GM12878 (cell line): ENCODE measurements around the gene COL27A1. TPM values are rescaled to one million over a fixed set of nuclear protein-coding genes. Genes with fewer than 3 reads are reported as not detected.

Experiments used
- ATAC-seq: fragments of 200-7000 bp; cut with Tn5 transposase; 3 replicates; pipeline ENCODE4 v1.9.1; 2020; ENCODE audit warnings: mild to moderate bottlenecking, moderate library complexity
- BruUV-seq: library from RNA; stranded (reverse); fragments of 400-500 nt; replicated peaks from 2 replicates; lab custom pipeline; 2021; lab: Mats Ljungman, UMichigan
- CTCF ChIA-PET: fragments of 300-600 bp; sonication (Branson Sonifier 250); formaldehyde crosslinking; extraction: SDS; loops from one replicate; lab custom pipeline; 2021; ENCODE audit warnings: inconsistent platforms; lab: Yijun Ruan, JAX
- POLR2A ChIA-PET: fragments of 350-600 bp; formaldehyde crosslinking; extraction: SDS; loops from one replicate; lab custom pipeline; 2021; ENCODE audit warnings: inconsistent platforms; lab: Charles Lee
- RAD21 ChIA-PET: fragments of 300-600 bp; sonication (Branson Sonifier 250); formaldehyde crosslinking; loops from one replicate; lab custom pipeline; 2023; ENCODE audit warnings: antibody characterized with exemption; ENCODE audit not compliant: unreplicated experiment; lab: Charles Lee
- SMC1A ChIA-PET: fragments of 300-600 bp; sonication (Branson Sonifier 250); formaldehyde crosslinking; loops from one replicate; lab custom pipeline; 2023; ENCODE audit not compliant: unreplicated experiment, uncharacterized antibody; lab: Charles Lee
- DNase-seq: peaks from one replicate; pipeline ENCODE4 v3.0.0-alpha.2; 2011; ENCODE audit warnings: low read depth, low spot score
- FAIRE-seq: peaks from 3 replicates; lab custom pipeline; 2011; peaks lifted over from hg19 to GRCh38; lab: Jason Lieb, UNC
- H2AFZ ChIP-seq: 2 replicates; pipeline ENCODE4 v1.6.0; 2011; ENCODE audit warnings: low read depth, low read length, control low read depth; ENCODE audit not compliant: control insufficient read depth
- H3K27ac ChIP-seq: 2 replicates; pipeline ENCODE4 v1.5.1; 2011; ENCODE audit warnings: control low read depth; ENCODE audit not compliant: control insufficient read depth, insufficient read depth
- H3K27me3 ChIP-seq, 2 experiments: replicated peaks in 1 of 2; 2 replicates each; pipeline versions ENCODE4 v1.6.0 to v1.6.1; 2011; ENCODE audit warnings: low read length in 1 of 2; ENCODE audit not compliant: control insufficient read depth in 2 of 2, insufficient read depth in 2 of 2
- H3K36me3 ChIP-seq, 2 experiments: 2 replicates each; pipeline ENCODE4 v1.5.1; 2011; ENCODE audit warnings: low read length in 1 of 2; ENCODE audit not compliant: control insufficient read depth in 2 of 2, insufficient read depth in 2 of 2
- H3K4me1 ChIP-seq: 2 replicates; pipeline ENCODE4 v1.6.1; 2011; ENCODE audit warnings: mild to moderate bottlenecking, low read length, moderate library complexity, mixed read lengths; ENCODE audit not compliant: control insufficient read depth, insufficient read depth
- H3K4me2 ChIP-seq: 2 replicates; pipeline ENCODE4 v1.6.0; 2011; ENCODE audit warnings: control low read depth; ENCODE audit not compliant: control insufficient read depth, insufficient read depth
- H3K4me3 ChIP-seq: fragments of 200-600 bp; sonication (generic); 2 replicates; pipeline ENCODE4 v1.5.1; 2016
- H3K79me2 ChIP-seq: 2 replicates; pipeline ENCODE4 v1.6.0; 2011; ENCODE audit warnings: low read length; ENCODE audit not compliant: control insufficient read depth, insufficient read depth
- H3K9ac ChIP-seq: 2 replicates; pipeline ENCODE4 v1.8.0; 2011; ENCODE audit warnings: low read length, control low read depth, mixed read lengths; ENCODE audit not compliant: control insufficient read depth, insufficient read depth
- H3K9me3 ChIP-seq: replicated peaks from 3 replicates; pipeline ENCODE4 v1.5.1; 2011; ENCODE audit warnings: mild to moderate bottlenecking, low read length; ENCODE audit not compliant: control insufficient read depth, insufficient read depth
- H4K20me1 ChIP-seq: 2 replicates; pipeline ENCODE4 v1.6.0; 2011; ENCODE audit not compliant: control insufficient read depth, insufficient read depth
- ATF7 ChIP-seq: fragments of 450-650 bp; IDR thresholded peaks from 2 replicates; pipeline ENCODE4 v1.6.1; 2016; ENCODE audit warnings: low read depth, mild to moderate bottlenecking
- FOXK2 ChIP-seq: fragments of 450-650 bp; IDR thresholded peaks from 2 replicates; pipeline ENCODE4 v1.6.1; 2017; ENCODE audit warnings: mild to moderate bottlenecking, moderate library complexity
- KAT2A ChIP-seq: conservative IDR thresholded peaks from 2 replicates; pipeline ENCODE4 v1.6.1; 2011; ENCODE audit warnings: low read depth, low read length; ENCODE audit not compliant: control insufficient read depth
- NFXL1 ChIP-seq: fragments of 450-650 bp; IDR thresholded peaks from 2 replicates; pipeline ENCODE4 v1.6.1; 2017; ENCODE audit warnings: antibody characterized with exemption, mild to moderate bottlenecking, borderline replicate concordance
- POLR2A ChIP-seq: IDR thresholded peaks from 2 replicates; pipeline ENCODE4 v1.6.1; 2011; ENCODE audit warnings: low read depth, mild to moderate bottlenecking, low read length
- RFX5 ChIP-seq: IDR thresholded peaks from 2 replicates; pipeline ENCODE4 v1.6.1; 2011; ENCODE audit warnings: low read depth, low read length, improper control_type of control experiment
- SIN3A ChIP-seq: IDR thresholded peaks from 2 replicates; pipeline ENCODE4 v1.6.1; 2012; ENCODE audit warnings: low read depth, low read length, improper control_type of control experiment
- SMAD1 ChIP-seq: fragments of 450-650 bp; IDR thresholded peaks from 2 replicates; pipeline ENCODE4 v1.6.1; 2018; ENCODE audit warnings: mild to moderate bottlenecking, low read depth; ENCODE audit not compliant: partially characterized antibody
- SPI1 ChIP-seq: IDR thresholded peaks from 2 replicates; pipeline ENCODE4 v1.6.1; 2011; ENCODE audit warnings: low read depth, mild to moderate bottlenecking, low read length, moderate library complexity, borderline replicate concordance; ENCODE audit not compliant: insufficient read depth
- WGBS: methylation state at CpG from one replicate; pipeline ENCODE4 v1.1.6; 2016; ENCODE audit warnings: low lambda C conversion rate; ENCODE audit not compliant: insufficient replicate concordance, insufficient coverage; ENCODE audit errors: missing lambda C conversion rate; 5-methylcytosine and 5-hydroxymethylcytosine counted together
- in situ Hi-C: fragments of 300-500 bp; cut with MboI; formaldehyde crosslinking; loops from 9 replicates; pipeline ENCODE4 v1.14.3; 2018; ENCODE audit warnings: mixed read lengths
- intact Hi-C: fragments of 100-400 bp; cut with micrococcal nuclease; formaldehyde crosslinking; loops from one replicate; pipeline ENCODE4 v1.14.2; 2022; ENCODE audit not compliant: unreplicated experiment
- polyA plus RNA-seq, 11 experiments: library from polyadenylated mRNA; depleted of rRNA in 4 of 11; unstranded in 6 of 11; stranded (reverse) in 5 of 11; fragments of >200 nt; fragmentation: Nextera tagmentation in 4 of 11; fragmentation: Illumina TruSeq in 1 of 11; extraction: Ambion mirVana in 4 of 11; extraction: Trizol in 1 of 11; gene quantifications; 1 replicate in 1 of 11; 2 replicates in 10 of 11; pipeline versions ENCODE4 v1.2.1 to v1.2.3, GENCODE V29; 2011 to 2016; ENCODE audit warnings: inconsistent platforms in 2 of 11, missing spikeins in 2 of 11, low read depth in 1 of 11
- total RNA-seq, 4 experiments: library from RNA; depleted of rRNA in 3 of 4; stranded (reverse); fragments of >200 nt in 3 of 4; fragmentation: Illumina TruSeq in 1 of 4; extraction: Trizol in 1 of 4; gene quantifications; 2 replicates each; pipeline versions ENCODE4 v1.2.1 to v1.2.3, GENCODE V29; 2013 to 2021
- TF ChIP-seq, protein P1 (sequence below): fragments of 450-650 bp; IDR thresholded peaks from 2 replicates; pipeline ENCODE4 v1.6.1; 2017; ENCODE audit warnings: mild to moderate bottlenecking

The COL27A1 gene
- total and polyA plus RNA-seq, 10 of the 15 experiments (the other 5 are each of a cell fraction or from before 2014, with no cell fraction given): 0.10 TPM; not detected in 9

DNA sequence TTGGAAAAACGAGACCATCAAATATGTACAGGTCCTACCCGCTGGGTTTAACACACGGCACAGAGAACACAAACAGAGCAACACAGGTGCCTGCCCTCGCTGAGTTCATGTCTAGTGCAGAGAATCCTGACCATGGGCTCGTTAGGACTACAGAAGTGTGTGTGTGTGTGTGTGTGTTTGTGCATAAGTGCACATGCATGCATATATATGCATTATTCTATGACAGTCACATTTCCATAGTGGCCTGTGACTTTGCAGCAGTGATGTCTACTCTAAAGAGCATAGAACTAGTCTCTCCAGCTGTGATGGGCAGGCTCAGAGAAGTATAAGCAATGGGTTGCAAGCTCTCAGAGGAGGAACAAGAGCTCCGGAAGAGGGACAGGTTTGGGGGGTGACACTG lies 202.0 kb downstream of the COL27A1 start:
- ChIA-PET RAD21 (no interaction called here), SMC1A (interaction anchor here (2.0 kb wide), 1 partner anchor 33 kb away, joined by 6 read pairs; no protein-coding TSS in a partner anchor), POLR2A (no interaction called here), CTCF (interaction anchor here (1.0 kb wide), 1 partner anchor 129 kb away, joined by 3 read pairs; no protein-coding TSS in a partner anchor)
- Histone ChIP-seq H3K4me2 (no peak overlapping the region), H3K79me2 (no peaks in the 10 kb centered on the region), H3K9ac (no peak overlapping the region), H3K4me3 (no peak overlapping the region), H2AFZ (no peak overlapping the region), H3K27me3 (no peaks in the 10 kb centered on the region), H3K27ac (no peak overlapping the region), H4K20me1 (peaks cover 2% of the 10 kb centered on the region; the same call in 1 of the 2 replicates), H3K9me3 (no peaks in the 10 kb centered on the region), H3K36me3 (peaks cover 51 to 68% of the 10 kb centered on the region in 2 experiments), H3K4me1 (no peaks in the 10 kb centered on the region)
- no TSS peak for BruUV-seq
- in situ Hi-C loops (no loop called here), intact Hi-C loops (no loop called here)
- FAIRE-seq: no peak
- WGBS: 61% methylated on average over 6 of the region's 6 CpGs
- ATAC-seq: no peak
- no peak for DNase-seq
- TF ChIP-seq SPI1 (no peak), NFXL1 (no peak), RFX5 (no peak), KAT2A (no peak), SIN3A (no peak)

DNA sequence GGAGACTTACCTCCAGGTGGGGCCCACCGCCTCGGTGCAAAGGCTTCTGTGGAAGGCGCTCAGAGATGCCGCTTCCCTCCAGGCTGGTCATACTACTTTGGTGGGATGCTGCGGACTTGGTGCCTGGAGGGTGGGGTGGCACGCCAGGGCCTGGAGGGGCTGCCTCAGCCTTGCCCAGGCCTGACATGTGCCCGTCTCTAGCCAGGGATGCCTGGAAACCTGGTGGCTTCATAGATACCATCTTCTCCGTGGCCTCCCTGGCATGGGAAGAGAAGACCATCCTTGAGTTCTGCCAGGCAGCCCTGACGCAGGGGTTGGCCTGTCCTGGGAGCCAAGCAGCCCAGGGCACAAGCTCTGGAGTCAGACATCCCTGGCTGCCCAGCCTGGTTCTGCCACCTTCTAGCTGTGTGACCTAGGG lies 202.6 kb downstream of the COL27A1 start:
- ChIA-PET SMC1A (no interaction called here), POLR2A (no interaction called here), RAD21 (no interaction called here), CTCF (interaction anchor here (1.0 kb wide), 1 partner anchor 129 kb away, joined by 3 read pairs; no protein-coding TSS in a partner anchor)
- Histone ChIP-seq H3K9ac (no peak overlapping the region), H3K4me3 (no peak overlapping the region), H2AFZ (no peak overlapping the region), H3K27ac (no peak overlapping the region), H3K79me2 (no peaks in the 10 kb centered on the region), H3K9me3 (no peaks in the 10 kb centered on the region), H3K4me1 (no peaks in the 10 kb centered on the region), H3K27me3 (no peaks in the 10 kb centered on the region), H4K20me1 (peaks cover 2% of the 10 kb centered on the region; the same call in 1 of the 2 replicates), H3K36me3 (peaks cover 55 to 74% of the 10 kb centered on the region in 2 experiments), H3K4me2 (no peak overlapping the region)
- TF ChIP-seq POLR2A (peak; percentile 24; the same call in 1 of the 2 replicates), ATF7 (no peak), SMAD1 (no peak), FOXK2 (no peak)
- TF ChIP-seq, protein P1, sequence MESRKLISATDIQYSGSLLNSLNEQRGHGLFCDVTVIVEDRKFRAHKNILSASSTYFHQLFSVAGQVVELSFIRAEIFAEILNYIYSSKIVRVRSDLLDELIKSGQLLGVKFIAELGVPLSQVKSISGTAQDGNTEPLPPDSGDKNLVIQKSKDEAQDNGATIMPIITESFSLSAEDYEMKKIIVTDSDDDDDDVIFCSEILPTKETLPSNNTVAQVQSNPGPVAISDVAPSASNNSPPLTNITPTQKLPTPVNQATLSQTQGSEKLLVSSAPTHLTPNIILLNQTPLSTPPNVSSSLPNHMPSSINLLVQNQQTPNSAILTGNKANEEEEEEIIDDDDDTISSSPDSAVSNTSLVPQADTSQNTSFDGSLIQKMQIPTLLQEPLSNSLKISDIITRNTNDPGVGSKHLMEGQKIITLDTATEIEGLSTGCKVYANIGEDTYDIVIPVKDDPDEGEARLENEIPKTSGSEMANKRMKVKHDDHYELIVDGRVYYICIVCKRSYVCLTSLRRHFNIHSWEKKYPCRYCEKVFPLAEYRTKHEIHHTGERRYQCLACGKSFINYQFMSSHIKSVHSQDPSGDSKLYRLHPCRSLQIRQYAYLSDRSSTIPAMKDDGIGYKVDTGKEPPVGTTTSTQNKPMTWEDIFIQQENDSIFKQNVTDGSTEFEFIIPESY: no peak
- WGBS: 94% methylated on average over 9 of the region's 9 CpGs
- DNase-seq (no peak), FAIRE-seq (no peak), ATAC-seq (no peak)
- intact Hi-C loops (no loop called here), in situ Hi-C loops (no loop called here)
- no TSS peak for BruUV-seq
